Body of pancreas (tissue), 4 donors: Measurements from ENCODE around the gene TBATA. TPM values are rescaled to one million over a fixed set of nuclear protein-coding genes. Genes with fewer than 3 reads are reported as not detected.

Source experiments
- ATAC-seq: fragments of 150-250 bp; one replicate; pipeline ENCODE4 v1.9.1; 2016
- DNase-seq, 4 donors: peaks; one replicate each; pipeline ENCODE4 v3.0.0-alpha.2; 2019
- H3K27ac ChIP-seq, 4 donors: fragments of 200-600 bp; sonication (generic); 1 replicate in 3 of 4; 2 replicates in 1 of 4; pipeline versions ENCODE4 v1.5.1 to v1.6.1; 2016 to 2019; ENCODE audit warnings: mild to moderate bottlenecking in 1 of 4, mixed read lengths in 1 of 4, moderate library complexity in 1 of 4
- H3K27me3 ChIP-seq, 2 donors: fragments of 200-600 bp; sonication (generic); one replicate each; pipeline ENCODE4 v1.6.0; 2016; ENCODE audit warnings: mild to moderate bottlenecking in 1 of 2
- H3K36me3 ChIP-seq, 2 donors: fragments of 200-600 bp; sonication (generic); replicated peaks in 1 of 2; 2 replicates each; pipeline ENCODE4 v1.5.1; 2016; ENCODE audit warnings: low read depth in 2 of 2; ENCODE audit not compliant: insufficient read depth in 1 of 2
- H3K4me1 ChIP-seq: fragments of 200-600 bp; sonication (generic); one replicate; pipeline ENCODE4 v1.6.0; 2016
- H3K4me3 ChIP-seq, 2 donors: fragments of 200-600 bp; sonication (generic); 1 replicate in 1 of 2; 2 replicates in 1 of 2; pipeline ENCODE4 v1.5.1; 2016 to 2019
- H3K9me3 ChIP-seq, 3 donors: fragments of 200-600 bp; sonication (generic); 1 replicate in 2 of 3; 2 replicates in 1 of 3; pipeline ENCODE4 v1.5.1; 2016
- CTCF ChIP-seq, 7 experiments: fragments of 450-650 bp in 4 of 7; fragments of 200-600 bp in 3 of 7; sonication (generic) in 3 of 7; IDR thresholded peaks; one replicate each; pipeline ENCODE4 v1.5.1; 2016 to 2019; ENCODE audit warnings: antibody characterized with exemption in 7 of 7
- POLR2A ChIP-seq, 3 donors: fragments of 450-650 bp; IDR thresholded peaks; one replicate each; pipeline ENCODE4 v1.6.1; 2016; ENCODE audit warnings: antibody characterized with exemption in 3 of 3, mild to moderate bottlenecking in 2 of 3
- WGBS, 2 donors: methylation state at CpG; one replicate each; pipeline ENCODE4 v1.1.5; 2017; 5-methylcytosine and 5-hydroxymethylcytosine counted together
- intact Hi-C: fragments of 100-400 bp; cut with DNase I; formaldehyde crosslinking; loops from one replicate; pipeline ENCODE4 v1.15.1; 2023
- total RNA-seq, 2 donors: library from RNA; depleted of rRNA; stranded (reverse); fragments of >200 nt; gene quantifications; one replicate each; pipeline ENCODE4 v1.1.0, GENCODE V29; 2016

The TBATA gene
- total RNA-seq, 2 donors from 2014 or later: not detected

DNA sequence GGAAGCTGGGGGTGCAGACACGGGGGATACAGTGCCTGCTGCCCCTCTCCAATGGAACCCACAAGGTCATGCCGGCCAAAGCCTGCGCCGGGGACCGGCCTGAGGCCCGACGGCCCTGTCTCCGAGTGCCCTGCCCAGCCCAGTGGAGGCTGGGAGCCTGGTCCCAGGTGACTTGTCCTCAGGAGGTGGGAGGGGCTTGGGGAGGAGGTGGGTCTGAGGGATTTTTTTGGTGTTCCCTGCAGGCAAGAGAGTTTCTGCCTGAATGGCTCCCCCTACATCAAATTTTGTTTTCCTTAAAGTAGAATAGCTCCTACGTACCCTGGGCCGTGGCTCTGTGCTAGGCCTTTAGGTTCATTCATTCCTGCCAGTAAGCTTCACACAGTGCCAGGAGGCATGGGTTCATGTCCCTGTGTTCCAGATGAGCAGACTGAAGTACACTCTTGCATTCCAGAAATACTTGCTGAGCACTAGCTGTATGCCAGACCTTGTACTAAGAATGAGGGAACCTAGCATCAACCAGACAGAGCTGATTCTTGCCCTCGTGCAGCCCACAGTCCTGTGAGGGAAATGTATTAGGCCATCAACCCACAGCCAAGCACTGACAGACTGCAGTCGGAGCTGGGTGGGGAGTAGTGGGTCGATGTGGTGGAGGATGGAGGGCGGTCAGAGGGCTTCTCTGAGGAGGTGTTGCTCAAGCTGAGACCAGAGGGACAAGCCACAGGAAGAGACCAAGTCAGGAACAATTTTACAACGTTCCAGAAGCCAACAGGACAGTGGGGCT is 31.1 kb downstream of the TBATA start:
- Histone ChIP-seq H3K4me1 (no peaks in the 10 kb centered on the region), H3K36me3 (no peaks in the 10 kb centered on the region), H3K27me3 (no peaks in the 10 kb centered on the region), H3K27ac (no peak overlapping the region), H3K9me3 (no peaks in the 10 kb centered on the region), H3K4me3 (no peak overlapping the region)
- WGBS, 2 donors: 45 to 67% methylated on average over 6 to 15 of the region's 15 CpGs
- ATAC-seq (no peak), DNase-seq (no peak)
- intact Hi-C loops: loop anchor here (10.0 kb wide), 1 partner anchor 279 kb away; the partner anchor contains the start of gene PALD1
- TF ChIP-seq CTCF (IDR thresholded peaks at IDR 0.05) (no peak), POLR2A (IDR thresholded peaks at IDR 0.05) (no peak)

DNA sequence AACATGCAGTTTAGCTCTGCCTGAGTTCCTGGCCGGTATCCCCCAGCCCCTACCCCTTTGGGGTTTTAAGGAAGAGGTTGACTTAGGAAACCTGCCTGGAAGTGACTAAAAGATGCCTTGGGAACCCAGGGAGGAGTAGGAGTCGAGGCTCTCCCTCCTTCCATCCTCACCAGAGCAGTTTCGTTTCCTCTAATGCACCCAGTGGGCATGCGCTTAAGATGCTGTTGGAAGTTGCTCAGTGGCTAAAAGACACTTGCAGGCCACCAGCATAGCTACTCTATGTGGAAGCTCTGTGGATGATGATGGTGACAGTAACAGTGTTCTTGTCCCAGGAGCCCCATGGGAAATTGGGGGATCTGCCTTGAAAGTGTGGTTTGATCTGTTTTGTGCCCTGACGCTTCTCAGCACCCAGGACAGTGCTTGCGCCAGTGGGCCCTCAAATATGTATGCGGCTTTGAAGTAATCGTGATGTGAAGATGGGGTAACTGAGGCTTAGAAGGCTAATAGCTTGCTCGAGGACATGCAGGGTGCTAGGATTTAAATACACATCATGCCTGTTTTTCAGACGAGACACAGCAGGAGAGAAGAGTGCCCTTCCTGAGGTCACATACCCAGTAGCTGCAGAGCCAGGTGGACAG is 32.0 kb downstream of the TBATA start:
- H3K27me3 ChIP-seq: no peaks in the 10 kb centered on the region
- DNase-seq (no peak), ATAC-seq (no peak)
- H3K9me3 ChIP-seq: no peaks in the 10 kb centered on the region
- no peak overlapping the region for H3K4me3 ChIP-seq
- intact Hi-C loops: loop anchor here (10.0 kb wide), 1 partner anchor 278 kb away; the partner anchor contains the start of gene PALD1
- 77 to 86% methylated on average over 9 to 10 of the region's 10 CpGs for WGBS, 2 donors
- no peak overlapping the region for H3K27ac ChIP-seq
- H3K4me1 ChIP-seq: no peaks in the 10 kb centered on the region
- no peaks in the 10 kb centered on the region for H3K36me3 ChIP-seq
- TF ChIP-seq POLR2A (IDR thresholded peaks at IDR 0.05) (no peak), CTCF (IDR thresholded peaks at IDR 0.05) (no peak)

GRCh38 chr10:70752571-70752970 is 32.6 kb downstream of the TBATA start:
- DNase-seq (no peak), ATAC-seq (no peak)
- TF ChIP-seq CTCF (IDR thresholded peaks at IDR 0.05) (no peak), POLR2A (IDR thresholded peaks at IDR 0.05) (no peak)
- H3K36me3 ChIP-seq: no peaks in the 10 kb centered on the region
- H3K4me3 ChIP-seq: no peak overlapping the region
- H3K9me3 ChIP-seq: no peaks in the 10 kb centered on the region
- H3K4me1 ChIP-seq: no peaks in the 10 kb centered on the region
- no peak overlapping the region for H3K27ac ChIP-seq
- intact Hi-C loops: loop anchor here (10.0 kb wide), 1 partner anchor 278 kb away; the partner anchor contains the start of gene PALD1
- H3K27me3 ChIP-seq: no peaks in the 10 kb centered on the region
- WGBS, 2 donors: 83 to 96% methylated on average over 2 to 3 of the region's 7 CpGs

GRCh38 chr10:70751991-70752390 is 33.2 kb downstream of the TBATA start:
- H3K4me3 ChIP-seq: no peak overlapping the region
- DNase-seq (no peak), ATAC-seq (no peak)
- no peak overlapping the region for H3K27ac ChIP-seq
- no peaks in the 10 kb centered on the region for H3K4me1 ChIP-seq
- intact Hi-C loops: loop anchor here (10.0 kb wide), 1 partner anchor 277 kb away; the partner anchor contains the start of gene PALD1
- H3K36me3 ChIP-seq: no peaks in the 10 kb centered on the region
- 84 to 89% methylated on average over 5 to 14 of the region's 14 CpGs for WGBS, 2 donors
- no peaks in the 10 kb centered on the region for H3K9me3 ChIP-seq
- H3K27me3 ChIP-seq: no peaks in the 10 kb centered on the region
- TF ChIP-seq CTCF (IDR thresholded peaks at IDR 0.05) (no peak), POLR2A (IDR thresholded peaks at IDR 0.05) (no peak)
